Testis (tissue), 2 donors: Measurements from ENCODE around the gene EYS.

Experiments used
- CTCF ChIP-seq, 3 experiments: fragments of 450-650 bp in 2 of 3; fragments of 200-600 bp in 1 of 3; sonication (generic) in 1 of 3; IDR thresholded peaks; one replicate each; pipeline ENCODE4 v1.5.1; 2016 to 2019; ENCODE audit warnings: antibody characterized with exemption in 3 of 3, mild to moderate bottlenecking in 2 of 3, moderate library complexity in 1 of 3
- POLR2A ChIP-seq: fragments of 450-650 bp; IDR thresholded peaks from one replicate; pipeline ENCODE4 v1.6.1; 2017; ENCODE audit warnings: antibody characterized with exemption, mild to moderate bottlenecking, moderate library complexity

GRCh38 chr6:64103480-64103879 is 1603.5 kb downstream of the EYS start:
- TF ChIP-seq CTCF (IDR thresholded peaks at IDR 0.05) (no peak), POLR2A (no peak)
